H4 (cell line): ENCODE measurements around the gene APOB. TPM values are rescaled to one million over a fixed set of nuclear protein-coding genes. Genes with fewer than 3 reads are reported as not detected.

Source experiments
- DNase-seq: peaks from one replicate; pipeline ENCODE4 v3.0.0-alpha.2; 2015; ENCODE audit warnings: low spot score
- total RNA-seq: library from RNA; depleted of rRNA; stranded (reverse); fragments of >200 nt; shearing (Covaris generic); gene quantifications from 2 replicates; pipeline ENCODE4 v1.2.3, GENCODE V29; 2014; rRNA removed

The APOB gene
- not detected in 2 replicates for total RNA-seq

- DNase-seq, result no peak
Observed at GRCh38 chr2:21043744-21044532, at the start of gene APOB. Gene APOB (minus strand): TSS chr2:21044073. CDS start chr2:21043945, 128 bp downstream.

GRCh38 chr2:21092308-21092869, 48.5 kb upstream of the APOB start:
- DNase-seq, result no peak

- DNase-seq, result no peak
Observed at GRCh38 chr2:21084401-21084800, 40.5 kb upstream of the APOB start.

- DNase-seq, result no peak
Observed at GRCh38 chr2:21083482-21083881, 39.6 kb upstream of the APOB start.

- DNase-seq, result no peak
Observed at GRCh38 chr2:21078296-21078695, 34.4 kb upstream of the APOB start.

GRCh38 chr2:21072477-21073242, 28.8 kb upstream of the APOB start:
- no peak for DNase-seq

- no peak for DNase-seq
Observed at GRCh38 chr2:21070341-21071257, 26.7 kb upstream of the APOB start.

GRCh38 chr2:21069746-21070340, 26.0 kb upstream of the APOB start:
- DNase-seq, result no peak

- no peak for DNase-seq
Observed at GRCh38 chr2:21067859-21068537, 24.1 kb upstream of the APOB start.

- DNase-seq, result no peak
Observed at GRCh38 chr2:21067125-21067524, 23.3 kb upstream of the APOB start.

GRCh38 chr2:21059885-21060610, 16.2 kb upstream of the APOB start:
- no peak for DNase-seq

- DNase-seq, result no peak
Observed at GRCh38 chr2:21057097-21057496, 13.2 kb upstream of the APOB start.

- no peak for DNase-seq
Observed at GRCh38 chr2:21055879-21056790, 12.3 kb upstream of the APOB start.

- no peak for DNase-seq
Observed at GRCh38 chr2:21055451-21055850, 11.6 kb upstream of the APOB start.

- no peak for DNase-seq
Observed at GRCh38 chr2:21054011-21054410, 10.1 kb upstream of the APOB start.

GRCh38 chr2:21052044-21052443, 8.2 kb upstream of the APOB start:
- no peak for DNase-seq

GRCh38 chr2:21050164-21050563, 6.3 kb upstream of the APOB start:
- DNase-seq, result no peak

GRCh38 chr2:21047141-21048009, 3.5 kb upstream of the APOB start:
- DNase-seq, result no peak
